DND-41 (cell line): ENCODE data around the gene PTPRN2.

Experiments
- ATAC-seq: fragments of 200-7000 bp; cut with Tn5 transposase; 3 replicates; pipeline ENCODE4 v1.9.1; 2021; ENCODE audit warnings: low read depth; ENCODE audit not compliant: insufficient read depth
- DNase-seq: peaks from one replicate; pipeline ENCODE4 v3.0.0-alpha.2; 2020
- H2AFZ ChIP-seq: 2 replicates; pipeline ENCODE4 v1.6.0; 2012; ENCODE audit warnings: low read depth, low read length
- H3K27ac ChIP-seq: 2 replicates; pipeline ENCODE4 v1.5.1; 2012; ENCODE audit warnings: low read length, inconsistent platforms
- H3K27me3 ChIP-seq: fragments of 200-600 bp; sonication (generic); 2 replicates; pipeline ENCODE4 v1.6.0; 2012; ENCODE audit warnings: low read length, mild to moderate bottlenecking, inconsistent platforms; ENCODE audit not compliant: insufficient read depth, poor library complexity
- H3K36me3 ChIP-seq: 2 replicates; pipeline ENCODE4 v1.5.1; 2012; ENCODE audit warnings: low read length, inconsistent platforms; ENCODE audit not compliant: insufficient read depth
- H3K4me1 ChIP-seq: 2 replicates; pipeline ENCODE4 v1.5.1; 2012; ENCODE audit warnings: mild to moderate bottlenecking, low read length; ENCODE audit not compliant: insufficient read depth
- H3K4me2 ChIP-seq: 2 replicates; pipeline ENCODE4 v1.6.0; 2012; ENCODE audit warnings: mild to moderate bottlenecking, moderate library complexity, low read length, inconsistent platforms; ENCODE audit not compliant: insufficient read depth
- H3K4me3 ChIP-seq, 2 experiments: fragments of 200-600 bp in 1 of 2; shearing (Covaris generic) in 1 of 2; 2 replicates each; pipeline ENCODE4 v1.5.1; 2012 to 2016; ENCODE audit warnings: inconsistent platforms in 2 of 2, low read length in 2 of 2, mild to moderate bottlenecking in 2 of 2, low read depth in 1 of 2, moderate library complexity in 1 of 2
- H3K79me2 ChIP-seq: 2 replicates; pipeline ENCODE4 v1.6.0; 2012; ENCODE audit warnings: low read length, inconsistent platforms; ENCODE audit not compliant: insufficient read depth
- H3K9ac ChIP-seq: 2 replicates; pipeline ENCODE4 v1.6.0; 2012; ENCODE audit warnings: low read depth, mild to moderate bottlenecking, inconsistent platforms, low read length, moderate library complexity
- H3K9me3 ChIP-seq: 2 replicates; pipeline ENCODE4 v1.5.1; 2012; ENCODE audit warnings: low read length, moderate library complexity, mild to moderate bottlenecking, inconsistent platforms; ENCODE audit not compliant: insufficient read depth, severe bottlenecking
- H4K20me1 ChIP-seq: 2 replicates; pipeline ENCODE4 v1.6.0; 2012; ENCODE audit warnings: low read length; ENCODE audit not compliant: insufficient read depth
- EZH2 ChIP-seq: IDR thresholded peaks from 3 replicates; pipeline ENCODE4 v1.6.1; 2012; ENCODE audit warnings: borderline replicate concordance, low read depth, mild to moderate bottlenecking, moderate library complexity, low read length, inconsistent platforms; ENCODE audit not compliant: severe bottlenecking
- TF ChIP-seq, protein P1 (sequence below): IDR thresholded peaks from 2 replicates; pipeline ENCODE4 v1.5.1; 2012; ENCODE audit warnings: borderline replicate concordance, low read length, moderate library complexity, mild to moderate bottlenecking; ENCODE audit not compliant: poor library complexity, severe bottlenecking; ENCODE audit errors: extremely low read depth

Gene PTPRN2

DNA sequence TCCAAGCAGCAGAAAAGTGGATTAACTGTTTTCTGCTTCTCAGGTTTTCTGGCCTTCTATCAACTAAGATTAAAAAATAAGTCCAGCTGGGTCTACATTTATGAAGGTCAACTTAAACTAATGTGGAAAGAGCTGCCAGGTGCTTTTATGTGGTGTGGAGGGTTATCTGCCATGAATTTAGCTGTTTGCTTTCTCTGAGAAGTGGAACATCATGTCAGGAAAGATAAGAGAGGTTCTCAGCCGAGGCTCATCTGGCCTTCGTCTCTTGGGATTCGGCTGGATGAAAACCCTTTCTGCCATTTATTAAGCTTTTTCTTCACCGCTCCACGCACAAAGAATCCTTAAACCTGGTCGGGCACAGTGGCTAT is 5.5 kb downstream of the PTPRN2 start:
- H3K36me3 ChIP-seq = no peaks in the 10 kb centered on the region
- no peaks in the 10 kb centered on the region for H3K4me1 ChIP-seq
- no peak overlapping the region for H3K4me2 ChIP-seq
- no peaks in the 10 kb centered on the region for H3K79me2 ChIP-seq
- H2AFZ ChIP-seq = no peak overlapping the region
- no peaks in the 10 kb centered on the region for H3K27me3 ChIP-seq
- H3K9me3 ChIP-seq = peaks cover 8% of the 10 kb centered on the region
- TF ChIP-seq, protein P1, sequence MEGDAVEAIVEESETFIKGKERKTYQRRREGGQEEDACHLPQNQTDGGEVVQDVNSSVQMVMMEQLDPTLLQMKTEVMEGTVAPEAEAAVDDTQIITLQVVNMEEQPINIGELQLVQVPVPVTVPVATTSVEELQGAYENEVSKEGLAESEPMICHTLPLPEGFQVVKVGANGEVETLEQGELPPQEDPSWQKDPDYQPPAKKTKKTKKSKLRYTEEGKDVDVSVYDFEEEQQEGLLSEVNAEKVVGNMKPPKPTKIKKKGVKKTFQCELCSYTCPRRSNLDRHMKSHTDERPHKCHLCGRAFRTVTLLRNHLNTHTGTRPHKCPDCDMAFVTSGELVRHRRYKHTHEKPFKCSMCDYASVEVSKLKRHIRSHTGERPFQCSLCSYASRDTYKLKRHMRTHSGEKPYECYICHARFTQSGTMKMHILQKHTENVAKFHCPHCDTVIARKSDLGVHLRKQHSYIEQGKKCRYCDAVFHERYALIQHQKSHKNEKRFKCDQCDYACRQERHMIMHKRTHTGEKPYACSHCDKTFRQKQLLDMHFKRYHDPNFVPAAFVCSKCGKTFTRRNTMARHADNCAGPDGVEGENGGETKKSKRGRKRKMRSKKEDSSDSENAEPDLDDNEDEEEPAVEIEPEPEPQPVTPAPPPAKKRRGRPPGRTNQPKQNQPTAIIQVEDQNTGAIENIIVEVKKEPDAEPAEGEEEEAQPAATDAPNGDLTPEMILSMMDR = no peak
- no peak for TF ChIP-seq EZH2
- ATAC-seq (no peak), DNase-seq (no peak)
- H3K9ac ChIP-seq = no peak overlapping the region
- no peaks in the 10 kb centered on the region for H4K20me1 ChIP-seq
- H3K4me3 ChIP-seq = no peak overlapping the region
- no peak overlapping the region for H3K27ac ChIP-seq

DNA sequence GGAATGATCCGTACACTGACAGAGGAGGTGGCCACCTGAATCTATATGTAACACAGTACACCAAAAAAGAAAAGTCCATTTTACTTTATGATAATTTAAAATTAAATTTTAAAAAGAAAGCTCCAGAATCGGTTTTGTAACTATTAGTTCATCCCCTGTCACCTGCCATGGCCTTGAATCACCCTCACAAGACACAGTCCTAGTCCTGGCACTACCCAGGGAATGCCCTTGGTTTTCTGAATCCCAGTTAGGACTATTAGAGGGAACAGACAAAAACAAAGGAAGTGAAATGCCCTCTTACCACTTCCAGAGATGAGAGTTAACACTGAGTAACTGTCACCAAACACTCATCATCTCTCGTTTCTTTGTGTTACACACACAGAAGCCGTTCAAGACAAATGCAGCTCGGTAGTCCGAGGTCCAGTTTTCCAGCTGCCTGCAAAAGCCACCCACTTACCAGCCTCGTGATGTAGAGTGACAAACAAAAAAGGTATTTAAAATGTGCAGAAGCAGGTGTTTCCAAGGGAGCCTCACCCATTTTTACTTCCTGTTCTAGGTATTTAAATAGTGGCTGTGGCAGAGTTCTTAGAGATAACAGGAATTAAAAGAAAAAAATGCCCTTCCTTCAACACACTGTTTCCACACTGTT is 6.1 kb downstream of the PTPRN2 start:
- Histone ChIP-seq H3K9ac (no peak overlapping the region), H3K36me3 (no peaks in the 10 kb centered on the region), H3K9me3 (peaks cover 8% of the 10 kb centered on the region), H4K20me1 (no peaks in the 10 kb centered on the region), H3K4me3 (no peak overlapping the region), H3K4me2 (no peak overlapping the region), H3K27ac (no peak overlapping the region), H2AFZ (no peak overlapping the region), H3K79me2 (no peaks in the 10 kb centered on the region), H3K4me1 (no peaks in the 10 kb centered on the region), H3K27me3 (no peaks in the 10 kb centered on the region)
- ATAC-seq (no peak), DNase-seq (no peak)
- TF ChIP-seq, protein P1 = no peak
- no peak for TF ChIP-seq EZH2

DNA sequence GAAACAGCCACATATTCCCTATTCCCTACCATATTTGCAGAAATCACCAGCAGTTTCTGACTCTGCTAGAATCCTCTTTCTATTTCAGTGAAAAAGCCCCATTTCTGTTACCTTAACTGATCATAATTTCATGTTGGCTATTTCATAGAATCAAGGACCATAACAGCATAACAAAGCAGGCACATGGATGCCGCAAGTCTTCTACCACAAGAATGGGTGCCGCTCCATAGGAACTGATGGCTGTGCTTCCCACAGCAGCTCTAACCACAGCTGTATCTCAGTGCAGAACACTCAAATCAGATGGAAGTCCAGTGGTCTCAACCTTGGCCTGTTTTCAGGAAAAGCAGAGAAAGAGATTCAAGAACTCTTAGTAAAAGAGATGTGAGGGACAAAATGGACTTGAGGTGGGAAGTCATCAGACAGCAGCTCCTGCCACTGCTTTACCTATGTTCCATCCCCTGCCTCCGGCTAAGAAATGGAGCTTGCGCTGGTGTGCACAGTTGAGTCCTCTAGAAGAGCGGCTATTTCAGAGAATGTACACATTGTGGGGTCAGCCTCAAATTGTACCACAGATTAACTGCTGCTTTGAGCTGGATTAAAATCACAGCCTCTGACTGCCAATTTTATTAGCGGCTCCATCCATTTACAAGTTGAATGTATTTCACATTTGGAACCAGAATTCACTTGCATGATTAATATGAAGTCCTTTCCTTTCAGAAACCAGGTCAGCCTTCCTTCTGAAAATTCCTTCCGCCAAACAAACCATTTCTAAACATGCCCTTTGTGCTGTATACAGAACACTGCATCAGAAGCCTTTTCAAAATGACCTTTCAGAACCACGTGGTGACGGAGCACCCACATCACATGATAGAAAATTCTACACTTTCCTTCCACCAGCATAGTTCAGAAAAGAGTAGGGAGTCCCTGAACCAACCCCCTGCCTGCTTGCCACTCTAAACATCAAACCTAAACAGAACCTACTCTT is 7.7 kb downstream of the PTPRN2 start:
- Histone ChIP-seq H3K36me3 (no peaks in the 10 kb centered on the region), H3K27ac (no peak overlapping the region), H3K27me3 (no peaks in the 10 kb centered on the region), H3K4me3 (no peak overlapping the region), H3K9ac (no peak overlapping the region), H3K9me3 (peaks cover 8% of the 10 kb centered on the region), H4K20me1 (no peaks in the 10 kb centered on the region), H3K4me1 (no peaks in the 10 kb centered on the region), H3K4me2 (no peak overlapping the region), H2AFZ (no peak overlapping the region), H3K79me2 (no peaks in the 10 kb centered on the region)
- ATAC-seq (no peak), DNase-seq (no peak)
- no peak for TF ChIP-seq EZH2
- TF ChIP-seq, protein P1 = no peak
